Right lobe of liver (tissue), 6 donors: ENCODE results near the gene MYO18A. TPM values are rescaled to one million over a fixed set of nuclear protein-coding genes. Genes with fewer than 3 reads are reported as not detected.
"Not testable (repeated sequence)": the region's sequence is repeated elsewhere in the genome, so short reads cannot be mapped to it uniquely, and the experiment has no call there.

Source experiments
- ATAC-seq, 4 donors: fragments of 200-7000 bp; cut with Tn5 transposase; one replicate each; pipeline ENCODE4 v1.9.1; 2020; ENCODE audit warnings: mild to moderate bottlenecking in 4 of 4, moderate library complexity in 4 of 4
- DNase-seq, 3 donors: peaks; one replicate each; pipeline ENCODE4 v3.0.0-alpha.2; 2020
- H3K27ac ChIP-seq, 3 donors: fragments of 200-600 bp; one replicate each; pipeline ENCODE4 v1.8.0; 2022
- H3K27me3 ChIP-seq, 2 donors: fragments of 200-600 bp; one replicate each; pipeline ENCODE4 v1.8.0; 2022
- H3K36me3 ChIP-seq, 4 donors: fragments of 200-600 bp; sonication (generic) in 1 of 4; one replicate each; pipeline versions ENCODE4 v1.5.1 to v1.8.0; 2017 to 2022; ENCODE audit warnings: control low read depth in 1 of 4
- H3K4me1 ChIP-seq, 4 donors: fragments of 200-600 bp; sonication (generic) in 1 of 4; one replicate each; pipeline versions ENCODE4 v1.5.1 to v1.8.0; 2017 to 2022; ENCODE audit warnings: control low read depth in 1 of 4
- H3K4me3 ChIP-seq, 3 donors: fragments of 200-600 bp; one replicate each; pipeline ENCODE4 v1.8.0; 2022
- H3K9me3 ChIP-seq, 4 donors: fragments of 200-600 bp; sonication (generic) in 1 of 4; one replicate each; pipeline versions ENCODE4 v1.5.1 to v1.8.0; 2017 to 2022; ENCODE audit warnings: control low read depth in 1 of 4
- POLR2A ChIP-seq: fragments of 450-650 bp; IDR thresholded peaks from one replicate; pipeline ENCODE4 v1.6.1; 2017; ENCODE audit warnings: antibody characterized with exemption, mild to moderate bottlenecking
- WGBS: methylation state at CpG from one replicate; pipeline ENCODE4 v1.1.6; 2018; ENCODE audit warnings: low coverage, low lambda C conversion rate; ENCODE audit not compliant: insufficient coverage; ENCODE audit errors: missing lambda C conversion rate; 5-methylcytosine and 5-hydroxymethylcytosine counted together
- intact Hi-C, 2 donors: fragments of 100-400 bp; cut with DNase I; formaldehyde crosslinking; loops; one replicate each; pipeline versions ENCODE4 v1.11.2 to v1.14.1; 2022
- total RNA-seq, 6 experiments: library from RNA; depleted of rRNA in 2 of 6; stranded (reverse); fragments of >200 nt in 2 of 6; fragmentation: NEBNext Ultra II Directional in 3 of 6; extraction: Animal tissue kit (Norgen Biotek cat#: 25700) in 3 of 6; gene quantifications; one replicate each; pipeline versions ENCODE4 v1.1.0 to v1.2.4, GENCODE V29; 2016 to 2023
- TF ChIP-seq, protein P1 (sequence below), 4 donors: fragments of 200-600 bp in 3 of 4; fragments of 450-650 bp in 1 of 4; IDR thresholded peaks; one replicate each; pipeline versions ENCODE4 v1.5.1 to v1.8.0; 2016 to 2022; ENCODE audit warnings: antibody characterized with exemption in 4 of 4, mild to moderate bottlenecking in 2 of 4
- donor health status: DM: no; HTN: yes; CAD: no.
- donor health status: DM: no; HTN: no; CAD: no.
- donor health status: DM: no; HTN: no; CAD: no.
- donor health status: DM: no; HTN: yes; CAD: no.
- donor health status: DM: no; HTN: yes; CAD: no.

The MYO18A gene
- total RNA-seq, 6 experiments from 2014 or later = 50.1 to 98.2 (median 81.8) TPM

DNA sequence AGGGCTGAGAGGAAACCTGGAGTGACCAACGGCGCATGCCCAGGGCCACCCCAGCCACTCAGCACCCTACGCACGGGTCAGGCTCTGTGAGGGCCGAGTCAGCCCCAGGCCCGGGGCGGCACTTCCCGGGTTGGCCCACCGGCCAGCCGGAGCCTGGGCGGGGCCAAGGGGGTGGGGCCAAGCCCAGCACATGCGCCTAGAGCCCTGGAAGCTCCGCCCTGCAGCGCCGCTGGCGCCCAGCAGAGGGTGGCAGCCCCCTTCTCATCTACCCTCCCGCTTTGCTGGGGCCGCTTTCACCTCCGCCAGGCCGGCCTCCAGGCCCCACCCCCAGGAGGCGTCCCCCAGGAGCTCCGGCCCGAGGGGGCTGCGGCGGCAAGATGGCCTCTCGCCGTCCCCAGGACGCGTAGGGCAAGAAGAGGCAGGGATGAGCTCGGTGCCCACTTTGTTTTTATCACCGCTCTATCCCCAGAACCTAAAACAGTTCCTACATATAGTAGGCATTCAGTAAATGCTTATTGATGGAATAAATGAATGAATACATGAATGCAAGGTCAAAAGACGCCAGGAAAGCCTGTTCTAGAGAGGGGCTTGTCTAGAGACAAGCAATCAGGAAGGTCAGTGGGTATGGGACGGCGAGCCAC lies 31.3 kb downstream of the MYO18A start:
- intact Hi-C loops = loop anchor here in 1 of 2 donors (5.0 to 10.0 kb wide), 2 partner anchors 66 to 143 kb away; partner anchors contain the start of gene NUFIP2
- WGBS = 5% methylated on average over 13 of the region's 34 CpGs
- Histone ChIP-seq H3K27me3 (no peaks in the 10 kb centered on the region), H3K36me3 (no peaks in the 10 kb centered on the region), H3K27ac (peak overlapping the region; percentile 23 to 53 (median 52)), H3K4me1 (peaks cover 0 to 69% (median 17%) of the 10 kb centered on the region in 4 donors), H3K9me3 (no peaks in the 10 kb centered on the region), H3K4me3 (peak overlapping the region; percentile 22 to 53 (median 33))
- ATAC-seq (peak; percentile 91 to 98 (median 94)), DNase-seq (peak; percentile 94 to 96 (median 95))
- TF ChIP-seq POLR2A = peak; percentile 46
- TF ChIP-seq, protein P1, sequence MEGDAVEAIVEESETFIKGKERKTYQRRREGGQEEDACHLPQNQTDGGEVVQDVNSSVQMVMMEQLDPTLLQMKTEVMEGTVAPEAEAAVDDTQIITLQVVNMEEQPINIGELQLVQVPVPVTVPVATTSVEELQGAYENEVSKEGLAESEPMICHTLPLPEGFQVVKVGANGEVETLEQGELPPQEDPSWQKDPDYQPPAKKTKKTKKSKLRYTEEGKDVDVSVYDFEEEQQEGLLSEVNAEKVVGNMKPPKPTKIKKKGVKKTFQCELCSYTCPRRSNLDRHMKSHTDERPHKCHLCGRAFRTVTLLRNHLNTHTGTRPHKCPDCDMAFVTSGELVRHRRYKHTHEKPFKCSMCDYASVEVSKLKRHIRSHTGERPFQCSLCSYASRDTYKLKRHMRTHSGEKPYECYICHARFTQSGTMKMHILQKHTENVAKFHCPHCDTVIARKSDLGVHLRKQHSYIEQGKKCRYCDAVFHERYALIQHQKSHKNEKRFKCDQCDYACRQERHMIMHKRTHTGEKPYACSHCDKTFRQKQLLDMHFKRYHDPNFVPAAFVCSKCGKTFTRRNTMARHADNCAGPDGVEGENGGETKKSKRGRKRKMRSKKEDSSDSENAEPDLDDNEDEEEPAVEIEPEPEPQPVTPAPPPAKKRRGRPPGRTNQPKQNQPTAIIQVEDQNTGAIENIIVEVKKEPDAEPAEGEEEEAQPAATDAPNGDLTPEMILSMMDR (IDR thresholded peaks at IDR 0.05) = peak; percentile 99

DNA sequence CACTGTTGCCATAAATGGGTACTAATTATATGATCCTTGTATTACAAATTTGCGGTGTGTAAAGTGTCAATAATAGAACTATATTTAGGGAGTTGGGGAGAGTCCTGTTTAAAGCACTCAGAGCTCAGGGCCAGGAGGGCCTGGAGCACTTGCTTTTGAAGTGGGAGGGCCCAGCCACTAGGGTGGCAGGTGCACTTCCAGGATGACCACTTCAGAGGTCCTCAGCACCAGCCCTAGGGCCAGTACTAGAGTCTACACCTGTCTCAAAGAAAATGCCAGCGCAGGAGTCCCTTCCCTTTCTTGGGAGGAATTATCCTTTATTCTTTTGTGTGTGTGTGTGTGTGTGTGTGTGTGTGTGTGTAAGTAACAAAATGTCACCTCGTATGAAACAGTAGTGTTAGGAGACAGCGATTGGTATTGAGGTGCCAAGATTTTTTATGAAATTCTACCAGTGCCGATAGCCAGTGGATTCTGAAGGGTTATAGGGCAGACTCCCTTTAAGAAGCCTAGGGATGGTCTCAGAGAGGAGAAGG lies 31.9 kb downstream of the MYO18A start:
- intact Hi-C loops = loop anchor here in 1 of 2 donors (5.0 to 10.0 kb wide), 2 partner anchors 66 to 144 kb away; partner anchors contain the start of gene NUFIP2
- Histone ChIP-seq H3K27ac (peak overlapping the region; percentile 23 to 53 (median 52)), H3K4me3 (peak overlapping the region; percentile 22 to 53 (median 33)), H3K27me3 (no peaks in the 10 kb centered on the region), H3K4me1 (peaks cover 0 to 67% (median 15%) of the 10 kb centered on the region in 4 donors), H3K9me3 (no peaks in the 10 kb centered on the region), H3K36me3 (no peaks in the 10 kb centered on the region)
- DNase-seq (no peak), ATAC-seq (no peak)
- TF ChIP-seq, protein P1 (IDR thresholded peaks at IDR 0.05) = no peak
- no peak for TF ChIP-seq POLR2A
- 19% methylated on average over 5 of the region's 5 CpGs for WGBS

DNA sequence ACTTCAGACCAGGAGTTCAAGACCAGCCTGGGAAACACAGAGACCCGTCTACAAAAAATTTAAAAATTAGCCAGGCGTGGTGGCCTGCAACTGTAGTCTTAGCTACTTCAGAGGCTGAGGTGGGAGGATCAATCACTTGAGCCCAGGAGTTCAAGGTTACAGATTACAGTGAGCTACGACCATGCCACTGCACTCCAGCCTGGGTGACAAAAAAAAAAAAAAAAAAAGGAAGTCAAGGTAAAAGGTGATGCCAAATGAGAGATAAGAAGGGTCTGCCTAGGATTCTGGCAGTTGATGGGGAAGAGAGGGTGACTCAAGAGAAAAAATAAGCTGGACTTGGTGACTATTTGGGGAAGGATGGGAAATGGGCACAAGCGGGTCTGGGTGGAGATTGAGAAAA lies 32.5 kb downstream of the MYO18A start:
- DNase-seq = no peak
- no peak overlapping the region for H3K4me3 ChIP-seq
- no peaks in the 10 kb centered on the region for H3K9me3 ChIP-seq
- 46% methylated on average over 3 of the region's 4 CpGs for WGBS
- H3K4me1 ChIP-seq = peaks cover 0 to 70% (median 15%) of the 10 kb centered on the region in 4 donors
- intact Hi-C loops = loop anchor here in 1 of 2 donors (5.0 to 10.0 kb wide), 2 partner anchors 67 to 145 kb away; partner anchors contain the start of gene NUFIP2
- H3K27ac ChIP-seq = no peak overlapping the region
- no peaks in the 10 kb centered on the region for H3K27me3 ChIP-seq
- TF ChIP-seq, protein P1 (IDR thresholded peaks at IDR 0.05) = no peak
- no peak for TF ChIP-seq POLR2A
- ATAC-seq = no peak
- H3K36me3 ChIP-seq = no peaks in the 10 kb centered on the region

DNA sequence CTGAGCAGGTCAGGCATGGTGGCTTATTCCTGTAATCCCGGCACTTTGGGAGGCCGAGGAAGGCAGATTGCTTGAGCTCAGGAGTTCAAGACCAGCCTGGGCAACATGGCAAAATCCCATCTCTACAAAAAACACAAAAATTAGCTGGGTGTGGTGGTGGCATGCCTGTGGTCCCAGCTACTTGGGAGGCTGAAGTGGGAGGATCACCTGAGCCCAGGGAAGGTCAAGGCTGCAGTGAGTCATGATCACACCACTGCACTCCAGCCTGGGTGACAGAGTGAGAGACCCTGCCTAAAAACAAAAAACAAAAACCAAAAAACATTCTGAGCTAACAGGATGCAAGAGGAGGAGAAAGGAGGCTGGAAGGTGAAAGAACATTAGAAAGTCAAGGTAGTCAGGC lies 33.0 kb downstream of the MYO18A start:
- H3K4me3 ChIP-seq, H3K27ac ChIP-seq, ATAC-seq, H3K36me3 ChIP-seq, DNase-seq, H3K9me3 ChIP-seq, H3K27me3 ChIP-seq: not testable (repeated sequence)
- H3K4me1 ChIP-seq = peaks cover 0 to 75% (median 14%) of the 10 kb centered on the region in 4 donors
- 80% methylated on average over 1 of the region's 2 CpGs for WGBS
- intact Hi-C loops = loop anchor here in 1 of 2 donors (5.0 to 10.0 kb wide), 2 partner anchors 68 to 145 kb away; partner anchors contain the start of gene NUFIP2
